DMS79 treated with DMSO at 0.1 percent for 48 hours (cell line): Measurements from ENCODE around the gene TBCD.
A peak's percentile ranks its signal among the peaks of the same experiment; 100 is the strongest.

ENCODE experiments used
- DNase-seq: peaks from one replicate; lab custom pipeline; 2025; lab: John Stamatoyannopoulos, UW

The TBCD gene

DNA sequence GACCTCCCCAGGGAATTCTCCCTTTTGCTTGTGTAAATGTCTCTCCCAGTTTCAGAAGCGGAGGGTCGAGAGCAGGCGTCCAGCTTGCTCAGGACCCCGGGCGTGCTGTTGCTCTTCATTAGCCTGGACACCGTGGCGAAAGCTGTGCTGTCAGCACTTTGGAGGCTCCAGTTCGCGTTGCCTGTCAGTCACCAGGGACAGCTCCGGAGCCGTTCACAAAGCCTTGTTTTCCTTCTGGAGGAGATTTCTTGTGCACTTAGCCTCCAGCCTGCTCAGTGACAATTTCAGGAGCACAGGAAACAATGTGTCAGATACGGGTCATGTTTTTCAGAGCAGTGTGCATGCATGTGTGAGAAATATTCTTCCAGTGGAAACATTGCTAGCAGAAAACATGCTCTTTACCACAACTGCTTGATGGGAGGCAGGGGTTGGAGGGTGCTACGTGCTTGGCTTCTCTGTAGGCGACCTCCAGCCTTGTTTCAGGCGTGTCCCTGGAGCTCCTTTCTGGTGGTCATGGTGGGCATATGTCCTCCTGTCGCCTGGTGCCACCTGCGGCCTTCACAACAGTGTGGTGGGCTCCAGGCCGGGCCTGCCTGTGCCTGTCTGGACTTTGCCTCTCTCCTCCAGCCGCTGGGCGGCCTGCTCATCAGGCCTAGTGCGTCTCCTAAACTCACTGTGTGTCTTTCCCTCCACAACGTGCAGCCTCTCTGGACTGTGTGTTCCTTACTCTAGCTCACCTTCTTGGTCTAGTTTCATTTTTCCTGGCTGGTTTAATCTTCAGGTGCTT is 59.0 kb downstream of the TBCD start:
- DNase-seq: no peak

DNA sequence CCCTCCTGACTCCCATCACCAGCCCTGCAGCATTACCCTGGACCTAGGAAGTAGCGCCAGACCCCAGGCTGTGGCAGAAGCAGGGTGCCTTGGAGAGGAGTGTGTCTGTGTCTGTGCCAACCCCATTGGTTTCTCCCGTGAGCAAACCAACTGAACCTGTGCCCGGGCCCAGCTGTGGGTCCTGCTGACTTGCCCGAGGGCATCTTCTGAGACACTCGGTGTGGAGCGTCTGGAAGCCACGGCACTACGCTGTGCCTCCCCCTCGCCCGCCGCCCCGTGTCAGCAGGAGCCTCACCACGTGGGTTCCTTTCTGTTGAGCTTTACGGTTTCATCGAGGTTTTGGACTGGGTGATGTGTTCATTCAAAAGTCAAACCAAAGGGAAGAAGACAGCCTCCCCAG is 60.2 kb downstream of the TBCD start:
- DNase-seq: no peak

GRCh38 chr17:82812601-82813000 is 60.7 kb downstream of the TBCD start:
- DNase-seq: no peak

- no peak for DNase-seq
These were observed 61.6 kb downstream of the TBCD start for GRCh38 chr17:82813299-82814051.

DNA sequence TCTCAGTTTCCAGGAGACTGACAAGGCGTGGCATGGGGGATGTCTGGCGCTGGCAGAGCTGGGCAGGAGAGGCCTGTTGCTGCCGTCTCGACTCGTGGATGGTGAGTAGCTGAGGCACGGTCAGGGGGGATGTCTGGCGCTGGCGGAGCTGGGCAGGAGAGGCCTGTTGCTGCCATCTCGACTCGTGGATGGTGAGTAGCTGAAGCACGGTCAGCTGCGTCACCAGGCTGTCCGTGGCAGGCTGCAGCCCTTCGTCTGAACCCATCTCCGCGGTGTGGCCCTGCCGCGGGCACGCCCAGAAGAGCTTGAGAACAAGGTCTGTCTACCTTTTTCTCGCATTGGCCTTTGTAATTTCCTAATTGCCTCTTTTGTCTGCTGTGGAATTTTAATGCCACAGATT is 63.0 kb downstream of the TBCD start:
- DNase-seq: no peak

- DNase-seq: no peak
These were observed 63.5 kb downstream of the TBCD start for GRCh38 chr17:82815354-82815753.

DNA sequence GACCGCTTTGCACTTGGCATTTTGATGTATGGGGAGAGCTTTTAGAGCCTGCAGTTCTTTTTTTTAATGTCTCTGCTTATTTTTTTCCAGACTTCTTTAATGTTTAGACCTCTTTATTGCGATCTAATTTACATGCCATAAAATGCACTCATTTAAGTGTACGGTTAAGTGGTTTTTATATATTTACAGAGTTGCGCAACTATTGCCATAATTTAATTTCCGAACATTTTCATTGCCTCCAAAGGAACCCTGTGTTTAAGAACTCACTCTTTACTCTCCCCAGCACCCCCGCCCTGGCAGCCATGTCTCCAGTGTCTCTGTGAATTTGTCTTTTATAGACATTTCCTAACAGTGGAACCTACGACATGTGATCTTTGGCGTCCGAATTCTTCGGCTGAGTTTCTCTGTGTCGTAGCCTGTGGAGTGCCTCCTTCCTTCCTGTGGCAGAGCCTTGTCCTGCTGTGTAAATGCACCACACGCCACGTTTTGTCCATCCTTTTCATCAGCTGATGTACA is 64.0 kb downstream of the TBCD start:
- DNase-seq: no peak

DNA sequence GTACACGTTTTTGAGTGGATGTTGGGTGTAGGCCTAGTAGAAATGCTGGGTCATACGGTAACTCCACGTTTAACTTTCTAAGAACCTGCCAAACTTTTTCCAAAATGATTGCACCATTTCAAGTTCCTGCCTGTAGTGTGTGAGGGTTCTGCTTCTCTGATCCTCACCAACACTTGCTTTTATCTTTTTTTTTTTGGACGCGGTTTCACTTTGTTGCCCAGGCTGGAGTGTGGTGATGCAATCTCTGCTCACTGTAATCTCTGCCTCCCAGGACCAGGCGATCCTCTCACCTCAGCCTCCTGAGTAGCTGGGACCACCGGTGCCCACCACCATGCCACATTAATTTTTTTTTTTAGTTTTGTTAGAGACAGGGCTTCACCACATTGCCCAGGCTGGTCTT is 64.5 kb downstream of the TBCD start:
- DNase-seq: no peak

DNA sequence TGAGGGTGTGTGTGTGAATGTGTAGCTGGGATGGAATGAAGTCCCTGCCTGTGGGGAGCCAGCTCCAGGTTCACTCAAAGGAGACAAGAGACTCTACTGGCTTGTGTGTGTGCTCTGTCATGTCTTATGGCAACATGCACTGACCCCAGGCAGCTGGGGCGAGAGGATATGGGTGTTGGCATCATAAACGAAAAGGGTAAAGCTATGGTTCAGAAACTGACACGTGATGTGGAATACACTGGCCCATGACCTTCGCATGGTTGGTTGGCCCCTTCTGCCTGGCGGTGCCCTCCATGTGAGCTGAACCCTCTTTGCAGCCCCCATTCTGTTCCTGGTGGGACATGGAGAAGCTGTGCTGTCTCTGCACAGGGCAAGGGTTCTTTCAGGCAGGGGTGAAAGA is 66.1 kb downstream of the TBCD start:
- DNase-seq: no peak

- no peak for DNase-seq
These were observed 68.7 kb downstream of the TBCD start for GRCh38 chr17:82820278-82821251.

DNA sequence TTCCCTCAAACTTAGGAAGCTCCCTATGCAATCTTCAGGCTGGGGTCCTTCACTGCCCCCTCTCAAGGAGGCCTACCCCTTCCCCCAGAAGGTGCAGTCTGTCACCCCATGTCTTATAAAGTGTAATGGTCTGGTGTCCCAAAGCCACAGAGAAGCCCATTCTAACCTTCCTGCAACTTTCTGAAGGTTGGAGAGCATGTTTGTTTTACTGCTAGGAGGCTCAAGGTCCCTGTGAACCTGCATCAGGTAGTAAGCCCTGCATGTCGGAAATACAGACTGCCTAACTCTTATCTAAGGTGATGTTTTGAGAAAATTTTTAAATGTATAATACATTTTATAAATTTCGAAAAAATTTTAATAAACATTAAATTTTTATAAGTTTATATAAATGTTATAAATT is 69.7 kb downstream of the TBCD start:
- DNase-seq: no peak

DNA sequence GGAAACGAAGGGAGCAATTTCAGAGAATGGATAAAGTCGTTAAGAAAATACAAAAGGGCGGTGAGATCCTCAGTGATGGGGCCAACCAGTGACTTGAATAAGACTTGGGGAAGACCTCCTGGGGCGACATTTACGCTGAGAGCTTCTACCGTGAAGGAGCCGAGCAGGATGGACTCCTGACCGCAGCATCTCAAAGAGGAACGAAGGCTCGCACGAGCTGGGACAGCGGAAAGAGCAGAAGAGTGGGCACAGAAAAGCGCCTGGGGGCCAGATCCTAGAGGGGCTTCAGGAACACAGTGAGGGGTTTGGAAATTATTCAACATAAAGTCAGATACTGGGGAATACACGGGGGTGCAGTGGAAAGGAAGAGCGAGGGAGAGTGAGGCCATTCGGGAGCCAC is 70.4 kb downstream of the TBCD start:
- no peak for DNase-seq

DNA sequence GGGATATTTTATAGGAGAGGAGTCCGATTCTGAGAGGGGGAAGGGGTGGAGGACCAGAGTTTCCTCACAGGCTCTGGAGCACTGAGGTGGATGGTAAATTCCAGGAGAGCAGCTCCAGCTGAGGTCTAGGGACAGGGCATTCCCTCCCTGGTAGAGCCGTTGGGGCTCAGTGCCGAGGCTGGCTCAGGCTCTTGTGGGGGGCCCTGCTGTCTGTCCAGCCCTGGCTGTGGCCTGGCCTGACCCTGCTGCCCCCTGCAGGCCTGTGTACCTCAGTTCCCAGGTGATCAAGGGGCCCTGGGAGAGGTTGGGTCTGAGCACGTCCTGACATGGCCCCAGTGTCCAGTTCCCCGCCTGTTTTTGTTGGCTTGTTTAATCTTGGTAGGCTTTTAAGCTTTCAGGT is 71.1 kb downstream of the TBCD start:
- DNase-seq: no peak

DNA sequence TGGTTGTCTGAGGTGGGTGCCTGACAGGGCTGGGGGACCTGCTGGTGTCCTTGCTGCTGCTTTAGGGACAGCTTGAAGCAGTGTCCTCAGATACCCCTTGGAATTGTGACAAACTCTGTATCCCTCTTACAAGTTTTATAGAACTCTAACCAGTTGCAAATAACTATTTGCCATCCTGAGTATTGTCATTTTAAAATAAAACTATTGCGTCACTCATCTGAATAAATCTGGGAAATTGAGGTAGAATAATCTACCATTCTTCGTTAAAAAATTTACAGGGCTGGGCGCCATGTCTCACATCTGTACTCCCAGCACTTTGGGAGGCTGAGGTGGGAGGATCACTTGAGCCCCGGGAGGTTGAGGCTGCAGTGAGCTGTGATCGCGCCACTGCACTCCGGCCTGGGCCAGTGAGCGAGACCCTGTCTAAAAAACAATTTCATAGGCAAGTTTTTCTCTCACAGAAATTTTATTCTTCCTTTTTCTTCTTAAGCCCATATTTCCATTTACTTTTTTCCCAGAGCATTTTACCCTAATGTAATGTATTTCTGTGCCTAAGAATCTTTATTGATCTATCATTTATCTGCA is 73.8 kb downstream of the TBCD start:
- no peak for DNase-seq

GRCh38 chr17:82826211-82826610 is 74.3 kb downstream of the TBCD start:
- no peak for DNase-seq

DNA sequence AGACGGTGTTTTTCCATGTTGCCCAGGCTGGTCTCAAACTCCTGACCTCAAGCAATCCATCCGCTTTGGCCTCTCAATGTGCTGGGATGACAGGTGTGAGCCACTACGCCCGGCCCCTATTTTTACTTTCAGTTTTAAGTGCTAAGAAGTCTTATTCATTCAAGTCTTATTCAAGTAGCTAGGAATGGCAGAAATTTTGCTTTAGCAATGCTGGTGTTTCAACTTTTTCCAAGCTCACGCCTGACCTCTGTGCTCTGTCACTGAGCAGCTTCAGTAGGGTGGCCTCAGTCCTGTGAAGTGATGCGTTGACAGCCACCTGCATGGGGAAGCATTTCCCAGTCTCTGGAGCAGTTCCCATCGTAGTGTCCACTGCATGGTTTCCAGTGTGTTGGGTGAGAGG is 75.1 kb downstream of the TBCD start:
- DNase-seq: no peak

- DNase-seq: no peak
These were observed 77.1 kb downstream of the TBCD start for GRCh38 chr17:82828875-82829487.

DNA sequence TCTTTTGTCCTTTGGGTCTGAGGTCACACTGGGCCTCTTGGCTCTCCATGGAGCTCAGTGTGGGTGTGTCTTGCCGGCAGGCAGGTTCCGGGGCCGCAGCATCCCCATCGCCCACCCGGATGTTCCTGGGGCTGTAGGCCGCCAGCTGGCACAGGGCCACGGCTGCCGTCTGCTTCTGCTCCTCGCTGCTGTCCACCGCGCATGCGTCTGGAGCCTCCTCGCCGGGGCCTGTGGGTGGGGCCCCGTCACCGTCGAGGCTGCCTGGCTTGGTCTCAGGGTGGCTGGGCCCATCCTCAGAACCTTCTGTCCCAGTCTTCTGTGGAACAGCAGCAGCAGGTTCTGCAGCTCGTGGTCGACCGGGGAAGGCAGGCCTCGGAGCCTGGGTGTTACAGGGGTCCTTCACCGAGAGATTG is 78.4 kb downstream of the TBCD start:
- no peak for DNase-seq

GRCh38 chr17:82831041-82831817 is 79.4 kb downstream of the TBCD start:
- peak; percentile 5 for DNase-seq

GRCh38 chr17:82831818-82832200 is 79.9 kb downstream of the TBCD start:
- DNase-seq: peak; percentile 12

GRCh38 chr17:82832411-82832810 is 80.5 kb downstream of the TBCD start:
- peak; percentile 62 for DNase-seq
